Lower leg skin (tissue), 4 donors: ENCODE results near the gene COL25A1. TPM values are rescaled to one million over a fixed set of nuclear protein-coding genes. Genes with fewer than 3 reads are reported as not detected.
"Not testable (repeated sequence)": the region's sequence is repeated elsewhere in the genome, so short reads cannot be mapped to it uniquely, and the experiment has no call there.

Experiments
- DNase-seq, 2 donors: peaks; one replicate each; pipeline ENCODE4 v3.0.0-alpha.2; 2019; ENCODE audit warnings: low spot score in 2 of 2
- H3K4me3 ChIP-seq: fragments of 200-600 bp; sonication (generic); 2 replicates; pipeline ENCODE4 v1.5.1; 2017; ENCODE audit warnings: mild to moderate bottlenecking, low read depth; ENCODE audit not compliant: poor library complexity, severe bottlenecking
- POLR2A ChIP-seq, 2 donors: fragments of 450-650 bp; IDR thresholded peaks; one replicate each; pipeline ENCODE4 v1.6.1; 2016 to 2017; ENCODE audit warnings: antibody characterized with exemption in 2 of 2, mild to moderate bottlenecking in 1 of 2, moderate library complexity in 1 of 2
- whole genome bisulfite sequencing, 2 donors: methylation state at CpG; one replicate each; pipeline ENCODE4 v1.1.5; 2018; 5-methylcytosine and 5-hydroxymethylcytosine counted together
- intact Hi-C: fragments of 100-400 bp; cut with DNase I; formaldehyde crosslinking; loops from one replicate; pipeline ENCODE4 v1.15.0; 2023; ENCODE audit warnings: low total_unique reads
- total RNA-seq, 4 donors: library from RNA; depleted of rRNA; stranded (reverse); fragments of >200 nt; gene quantifications; one replicate each; pipeline ENCODE4 v1.1.0, GENCODE V29; 2016
- TF ChIP-seq, protein P1 (sequence below), 3 donors: fragments of 450-650 bp; IDR thresholded peaks; one replicate each; pipeline ENCODE4 v1.5.1; 2016; ENCODE audit warnings: antibody characterized with exemption in 3 of 3, mild to moderate bottlenecking in 3 of 3, moderate library complexity in 2 of 3

COL25A1 gene
- total RNA-seq, 4 donors from 2014 or later: 0.42 to 2.4 (median 1.5) TPM

DNA sequence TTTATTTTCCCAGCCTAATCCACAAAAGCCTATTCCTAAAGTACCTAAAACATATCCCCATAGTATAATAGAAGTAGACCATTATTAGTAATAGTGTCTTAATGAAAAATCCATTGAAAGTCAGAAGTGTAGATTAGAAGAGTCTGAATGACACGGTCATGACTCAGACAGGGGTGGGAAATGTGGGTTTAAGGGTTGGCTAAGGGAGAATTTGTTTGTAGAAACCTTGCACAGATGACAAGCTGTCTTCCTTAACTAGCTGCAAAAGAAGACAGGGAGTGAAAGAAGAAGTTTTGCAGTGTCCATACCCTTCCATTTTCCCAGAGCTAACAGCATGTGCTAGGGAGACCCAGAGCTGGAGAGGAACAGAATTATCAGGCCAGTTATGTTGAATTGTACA, 296.9 kb downstream of the COL25A1 start:
- no peak overlapping the region for H3K4me3 ChIP-seq
- intact Hi-C loops: no loop called here
- WGBS, 2 donors: 69 to 74% methylated on average over 1 of the region's 1 CpG
- DNase-seq: no peak
- TF ChIP-seq POLR2A (IDR thresholded peaks at IDR 0.05): no peak
- TF ChIP-seq, protein P1, sequence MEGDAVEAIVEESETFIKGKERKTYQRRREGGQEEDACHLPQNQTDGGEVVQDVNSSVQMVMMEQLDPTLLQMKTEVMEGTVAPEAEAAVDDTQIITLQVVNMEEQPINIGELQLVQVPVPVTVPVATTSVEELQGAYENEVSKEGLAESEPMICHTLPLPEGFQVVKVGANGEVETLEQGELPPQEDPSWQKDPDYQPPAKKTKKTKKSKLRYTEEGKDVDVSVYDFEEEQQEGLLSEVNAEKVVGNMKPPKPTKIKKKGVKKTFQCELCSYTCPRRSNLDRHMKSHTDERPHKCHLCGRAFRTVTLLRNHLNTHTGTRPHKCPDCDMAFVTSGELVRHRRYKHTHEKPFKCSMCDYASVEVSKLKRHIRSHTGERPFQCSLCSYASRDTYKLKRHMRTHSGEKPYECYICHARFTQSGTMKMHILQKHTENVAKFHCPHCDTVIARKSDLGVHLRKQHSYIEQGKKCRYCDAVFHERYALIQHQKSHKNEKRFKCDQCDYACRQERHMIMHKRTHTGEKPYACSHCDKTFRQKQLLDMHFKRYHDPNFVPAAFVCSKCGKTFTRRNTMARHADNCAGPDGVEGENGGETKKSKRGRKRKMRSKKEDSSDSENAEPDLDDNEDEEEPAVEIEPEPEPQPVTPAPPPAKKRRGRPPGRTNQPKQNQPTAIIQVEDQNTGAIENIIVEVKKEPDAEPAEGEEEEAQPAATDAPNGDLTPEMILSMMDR (IDR thresholded peaks at IDR 0.05): no peak

DNA sequence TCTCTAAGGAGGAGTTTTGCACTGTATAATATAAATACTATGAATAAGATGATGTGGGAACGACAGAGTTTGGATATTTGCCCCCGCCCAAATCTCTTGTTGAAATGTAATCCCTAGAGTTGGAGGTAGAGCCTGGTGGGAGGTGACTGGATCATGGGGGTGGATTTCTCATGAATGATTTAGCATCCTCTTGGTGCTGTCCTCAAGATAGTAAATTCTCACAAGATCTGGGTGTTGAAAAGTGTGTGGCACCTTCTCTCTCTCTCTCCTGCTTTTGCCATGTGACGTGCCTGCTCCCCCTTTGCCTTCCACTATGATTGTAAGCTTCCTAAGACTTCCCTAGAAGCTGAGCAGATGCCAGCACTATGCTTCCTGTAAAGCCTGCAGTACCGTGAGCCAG, 298.0 kb downstream of the COL25A1 start:
- no peak for TF ChIP-seq POLR2A (IDR thresholded peaks at IDR 0.05)
- TF ChIP-seq, protein P1 (IDR thresholded peaks at IDR 0.05): no peak
- intact Hi-C loops: no loop called here
- no peak for DNase-seq
- H3K4me3 ChIP-seq: no peak overlapping the region
- 81 to 86% methylated on average over 4 of the region's 4 CpGs for WGBS, 2 donors

DNA sequence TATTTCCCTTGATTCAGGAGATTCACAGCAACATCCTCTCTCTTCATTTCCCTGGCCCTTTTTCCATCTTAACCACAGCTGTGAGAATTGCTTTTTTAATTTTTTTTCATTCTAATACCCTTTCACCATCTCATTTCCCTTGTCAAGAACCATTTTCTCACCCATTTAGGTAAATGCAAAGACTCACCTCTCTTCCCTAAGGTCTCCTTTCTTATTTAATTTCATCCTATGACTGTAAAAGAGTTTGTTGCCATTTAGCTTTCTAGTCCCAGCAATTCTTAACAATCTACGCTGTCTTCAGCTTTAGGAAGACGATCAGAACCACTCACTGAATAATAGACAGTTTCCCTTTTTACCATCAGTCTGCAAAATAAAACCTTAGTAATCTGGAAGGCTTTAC, 298.5 kb downstream of the COL25A1 start:
- TF ChIP-seq, protein P1 (IDR thresholded peaks at IDR 0.05): no peak
- no peak for TF ChIP-seq POLR2A (IDR thresholded peaks at IDR 0.05)
- no peak overlapping the region for H3K4me3 ChIP-seq
- DNase-seq: no peak
- intact Hi-C loops: no loop called here
- WGBS, 2 donors: 90 to 98% methylated on average over 2 of the region's 2 CpGs

DNA sequence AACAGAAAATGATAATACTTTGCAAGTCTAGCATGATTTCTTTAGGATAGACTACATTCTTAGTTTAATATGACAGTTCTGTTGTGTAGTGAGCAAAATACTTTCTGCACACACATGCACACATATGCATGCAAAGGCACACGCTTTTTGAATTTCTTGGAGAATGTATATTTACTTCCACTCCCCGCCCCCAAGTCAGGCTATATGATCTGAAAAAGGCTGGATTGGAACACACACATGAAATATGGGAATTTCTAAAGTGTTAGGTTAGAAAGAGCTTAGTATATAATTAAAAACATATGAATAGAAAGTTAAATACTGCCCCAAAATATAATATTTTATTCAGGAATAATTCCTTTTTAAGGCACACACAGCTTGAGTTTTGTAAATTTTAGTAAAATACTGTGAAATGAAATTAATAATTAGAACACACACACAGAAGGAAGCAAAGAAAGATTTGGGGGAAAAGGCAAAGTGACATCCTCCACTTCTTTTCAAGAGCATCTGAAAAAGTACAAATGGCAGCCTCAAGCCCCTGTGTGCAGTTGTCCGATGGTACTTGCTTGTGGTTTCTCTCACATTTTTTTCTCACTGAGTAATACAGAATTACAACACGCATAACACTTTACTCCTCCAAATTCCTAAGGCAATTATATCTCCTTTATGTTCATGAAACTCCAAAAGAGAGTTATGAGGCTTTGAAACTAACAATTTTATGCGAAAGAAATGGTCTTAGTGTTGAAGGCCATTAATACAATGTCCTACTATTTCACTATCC, 310.7 kb downstream of the COL25A1 start:
- 74 to 75% methylated on average over 5 of the region's 5 CpGs for WGBS, 2 donors
- intact Hi-C loops: no loop called here
- no peak for DNase-seq
- no peak overlapping the region for H3K4me3 ChIP-seq
- TF ChIP-seq POLR2A (IDR thresholded peaks at IDR 0.05): no peak
- TF ChIP-seq, protein P1 (IDR thresholded peaks at IDR 0.05): no peak

DNA sequence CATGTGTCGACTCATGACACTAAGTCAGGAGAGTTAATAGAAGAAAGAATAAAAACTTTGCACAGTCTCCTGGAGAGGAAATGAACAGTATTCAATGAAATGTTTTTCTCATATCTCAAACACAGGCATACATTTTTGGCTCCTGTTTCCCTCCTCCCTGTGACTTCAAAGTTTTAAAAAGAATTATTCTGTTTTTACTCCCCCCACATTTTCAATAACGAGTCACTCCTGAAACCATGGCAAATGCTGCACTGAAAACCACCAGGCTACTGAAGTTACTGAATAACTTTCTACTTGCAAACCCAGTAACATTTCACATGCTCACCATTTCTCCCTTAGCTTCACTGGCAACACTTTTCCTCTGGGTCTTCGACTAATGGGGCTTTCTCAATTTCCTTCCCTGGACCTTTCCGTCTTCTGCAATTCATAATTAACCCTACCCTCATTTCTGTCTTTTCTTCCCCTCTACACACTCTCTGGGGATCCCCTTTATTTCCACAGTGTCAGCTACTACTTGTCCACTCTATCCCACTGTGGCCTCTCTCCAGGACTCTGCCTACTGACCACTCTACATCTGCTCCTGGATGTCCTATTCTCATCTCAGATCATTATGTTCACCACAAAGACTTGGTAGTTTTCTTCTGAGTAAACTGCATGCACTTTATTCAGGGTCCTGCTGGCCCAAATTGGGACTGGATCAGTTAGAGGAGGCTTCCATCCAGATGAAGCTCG, 313.8 kb downstream of the COL25A1 start:
- intact Hi-C loops: no loop called here
- 78 to 85% methylated on average over 5 of the region's 5 CpGs for WGBS, 2 donors
- TF ChIP-seq, protein P1 (IDR thresholded peaks at IDR 0.05): no peak
- no peak for TF ChIP-seq POLR2A (IDR thresholded peaks at IDR 0.05)
- DNase-seq: no peak
- no peak overlapping the region for H3K4me3 ChIP-seq

DNA sequence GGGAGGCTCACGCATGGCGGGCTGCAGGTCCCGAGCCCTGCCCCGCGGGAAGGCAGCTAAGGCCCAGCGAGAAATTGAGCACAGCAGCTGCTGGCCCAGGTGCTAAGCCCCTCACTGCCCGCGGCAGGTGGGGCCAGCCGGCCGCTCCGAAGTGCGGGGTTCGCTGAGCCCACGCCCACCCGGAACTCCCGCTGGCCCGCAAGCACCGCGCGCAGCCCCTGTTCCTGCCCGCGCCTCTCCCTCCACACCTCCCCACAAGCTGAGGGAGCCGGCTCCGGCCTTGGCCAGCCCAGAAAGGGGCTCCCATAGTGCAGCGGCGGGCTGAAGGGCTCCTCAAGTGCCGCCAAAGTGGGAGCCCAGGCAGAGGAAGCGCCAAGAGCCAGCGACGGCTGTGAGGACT, 318.0 kb downstream of the COL25A1 start:
- H3K4me3 ChIP-seq, intact Hi-C loops, DNase-seq: not testable (repeated sequence)
- WGBS, 2 donors: 97 to 98% methylated on average over 22 to 29 of the region's 30 CpGs
